ENCODE data around the gene FAM13A.

DNA sequence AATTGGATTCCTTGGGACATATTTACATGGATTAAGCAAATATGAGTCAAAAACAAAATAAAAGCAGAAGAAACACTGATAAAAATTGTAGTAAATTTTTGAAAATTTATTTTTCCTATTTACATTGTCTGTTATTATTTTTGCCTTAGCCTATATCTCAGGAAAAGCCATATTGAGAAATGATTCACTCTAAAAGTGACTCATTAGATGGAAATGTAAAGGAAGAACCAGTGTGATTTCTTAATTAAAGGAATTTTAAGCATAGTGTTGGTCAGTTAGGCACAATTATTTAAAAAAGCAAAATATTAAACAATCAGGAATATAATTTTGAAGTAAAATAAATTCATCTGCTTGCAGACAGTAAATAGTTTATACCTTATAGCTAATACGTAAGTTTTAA, 191.9 kb downstream of the FAM13A start:
- TF ChIP-seq CTCF (IDR thresholded peaks at IDR 0.05) (no peak), POLR2A (IDR thresholded peaks at IDR 0.05) (no peak)
